ENCODE data around the gene IFITM2.
A peak's percentile ranks its signal among the peaks of the same experiment; 100 is the strongest.
"Not testable (repeated sequence)": the region's sequence is repeated elsewhere in the genome, so short reads cannot be mapped to it uniquely, and the experiment has no call there.

Gene IFITM2

GRCh38 chr11:324156-324555, 16.5 kb downstream of the IFITM2 start:
- H3K4me3 ChIP-seq (replicated peaks in 1 of 2; ENCODE audit: low read depth in 2 of 2, low read length in 2 of 2): no peak overlapping the region
- TF ChIP-seq CTCF (IDR thresholded peaks at IDR 0.05; ENCODE audit: low read depth, low read length): no peak
- DNase-seq (ENCODE audit: low read depth in 2 of 2): no peak

GRCh38 chr11:324593-325517, 17.2 kb downstream of the IFITM2 start:
- DNase-seq (ENCODE audit: low read depth in 2 of 2): peak; percentile 28 to 31
- H3K4me3 ChIP-seq (replicated peaks in 1 of 2; ENCODE audit: low read depth in 2 of 2, low read length in 2 of 2): not testable (repeated sequence)

- DNase-seq (ENCODE audit: low read depth in 2 of 2): no peak
- no peak for TF ChIP-seq CTCF (IDR thresholded peaks at IDR 0.05; ENCODE audit: low read depth, low read length)
- H3K4me3 ChIP-seq (replicated peaks in 1 of 2; ENCODE audit: low read depth in 2 of 2, low read length in 2 of 2): no peak overlapping the region
These were observed 18.4 kb downstream of the IFITM2 start for GRCh38 chr11:325796-326591.

- no peak for DNase-seq (ENCODE audit: low read depth in 2 of 2)
- H3K4me3 ChIP-seq (replicated peaks in 1 of 2; ENCODE audit: low read depth in 2 of 2, low read length in 2 of 2): no peak overlapping the region
- no peak for TF ChIP-seq CTCF (IDR thresholded peaks at IDR 0.05; ENCODE audit: low read depth, low read length)
These were observed 18.9 kb downstream of the IFITM2 start for GRCh38 chr11:326592-326841.

- DNase-seq (ENCODE audit: low read depth in 2 of 2): peak; percentile 85 to 94
- TF ChIP-seq CTCF (IDR thresholded peaks at IDR 0.05; ENCODE audit: low read depth, low read length): no peak
- no peak overlapping the region for H3K4me3 ChIP-seq (replicated peaks in 1 of 2; ENCODE audit: low read depth in 2 of 2, low read length in 2 of 2)
These were observed 19.4 kb downstream of the IFITM2 start for GRCh38 chr11:326842-327580.

- no peak for DNase-seq (ENCODE audit: low read depth in 2 of 2)
- no peak for TF ChIP-seq CTCF (IDR thresholded peaks at IDR 0.05; ENCODE audit: low read depth, low read length)
- no peak overlapping the region for H3K4me3 ChIP-seq (replicated peaks in 1 of 2; ENCODE audit: low read depth in 2 of 2, low read length in 2 of 2)
These were observed 19.9 kb downstream of the IFITM2 start for GRCh38 chr11:327581-327923.

- TF ChIP-seq CTCF (IDR thresholded peaks at IDR 0.05; ENCODE audit: low read depth, low read length): no peak
- H3K4me3 ChIP-seq (replicated peaks in 1 of 2; ENCODE audit: low read depth in 2 of 2, low read length in 2 of 2): no peak overlapping the region
- no peak for DNase-seq (ENCODE audit: low read depth in 2 of 2)
These were observed 20.4 kb downstream of the IFITM2 start for GRCh38 chr11:328012-328411.

- not testable (repeated sequence) for H3K4me3 ChIP-seq (replicated peaks in 1 of 2; ENCODE audit: low read depth in 2 of 2, low read length in 2 of 2); DNase-seq (ENCODE audit: low read depth in 2 of 2)
These were observed 21.0 kb downstream of the IFITM2 start for GRCh38 chr11:328516-329100.
